ENCODE results near the gene RSL24D1. TPM values are rescaled to one million over a fixed set of nuclear protein-coding genes. Genes with fewer than 3 reads are reported as not detected.

The RSL24D1 gene
- total and polyA plus RNA-seq, 2 of the 13 experiments (the other 11 are each of a cell fraction or from before 2014, with no cell fraction given): 58.8 to 100.0 TPM

GRCh38 chr15:55196458-55197361 lies at the start of gene RSL24D1 (continued):
- TF ChIP-seq ZNF609 (CRISPR knock-in tag; IDR thresholded peaks at IDR 0.05; ENCODE audit: borderline replicate concordance): 0 out of 2 replicates have a peak, but pooled peaks have one; percentile 36
- TF ChIP-seq ZBTB43 (CRISPR knock-in tag; conservative IDR thresholded peaks at IDR 0.05): no peak
- TF ChIP-seq PBX2 (CRISPR knock-in tag; IDR thresholded peaks at IDR 0.05): no peak
- TF ChIP-seq ZSCAN20 (CRISPR knock-in tag; IDR thresholded peaks at IDR 0.05; ENCODE audit: borderline replicate concordance): 0 out of 2 replicates have a peak, but pooled peaks have one; percentile 7
- no peak for TF ChIP-seq ZNF337 (CRISPR knock-in tag; IDR thresholded peaks at IDR 0.05; ENCODE audit: borderline replicate concordance, low read depth)
- TF ChIP-seq TFE3 (CRISPR knock-in tag; IDR thresholded peaks at IDR 0.05): peak; percentile 46; the same call in 1 of the 2 replicates
- TF ChIP-seq ZUFSP (CRISPR knock-in tag; IDR thresholded peaks at IDR 0.05; ENCODE audit: borderline replicate concordance): no peak
- TF ChIP-seq ETV5 (CRISPR knock-in tag; IDR thresholded peaks at IDR 0.05; ENCODE audit: borderline replicate concordance): peak; percentile 84
- TF ChIP-seq FOXP4 (CRISPR knock-in tag; IDR thresholded peaks at IDR 0.05): no peak; the same call in 1 of the 2 replicates
- TF ChIP-seq ZBTB20 (CRISPR knock-in tag; IDR thresholded peaks at IDR 0.05; ENCODE audit: borderline replicate concordance, low read depth): peak; percentile 42; the same call in 1 of the 2 replicates
- peak; percentile 38; the same call in 1 of the 2 replicates for TF ChIP-seq ZNF292 (CRISPR knock-in tag; IDR thresholded peaks at IDR 0.05; ENCODE audit: borderline replicate concordance, low read depth)
- no peak for TF ChIP-seq ZNF780A (CRISPR knock-in tag; IDR thresholded peaks at IDR 0.05)
- TF ChIP-seq ERF (CRISPR knock-in tag; IDR thresholded peaks at IDR 0.05): peak; percentile 90
- peak; percentile 41; the same call in 1 of the 2 replicates for TF ChIP-seq RCOR2 (CRISPR knock-in tag; IDR thresholded peaks at IDR 0.05)

All from HepG2 (cell line).